CD4-positive, alpha-beta T cell treated with Interleukin-15 for 1 hour (primary cell): ENCODE data around the gene RFPL2.

Experiments used
- DNase-seq: peaks from one replicate; pipeline ENCODE4 v3.0.0-alpha.2; 2020

RFPL2 gene

GRCh38 chr22:32204856-32205722, at the start of gene RFPL2:
TSS of gene RFPL2 (minus strand) at chr22:32205073. CDS start at chr22:32202451, 2,622 bp downstream.
- peak; percentile 35 for DNase-seq

- DNase-seq = no peak
Measured at GRCh38 chr22:32249231-32249630, 44.4 kb upstream of the RFPL2 start.

GRCh38 chr22:32248276-32248675, 43.4 kb upstream of the RFPL2 start:
- no peak for DNase-seq

- no peak for DNase-seq
Measured at GRCh38 chr22:32246166-32246565, 41.3 kb upstream of the RFPL2 start.

GRCh38 chr22:32245042-32245441, 40.2 kb upstream of the RFPL2 start:
- no peak for DNase-seq

GRCh38 chr22:32244547-32244946, 39.7 kb upstream of the RFPL2 start:
- DNase-seq = no peak

- no peak for DNase-seq
Measured at GRCh38 chr22:32240461-32240860, 35.6 kb upstream of the RFPL2 start.

GRCh38 chr22:32237906-32238305, 33.0 kb upstream of the RFPL2 start:
- DNase-seq = no peak

- no peak for DNase-seq
Measured at GRCh38 chr22:32236970-32237369, 32.1 kb upstream of the RFPL2 start.

- DNase-seq = no peak
Measured at GRCh38 chr22:32233091-32233490, 28.2 kb upstream of the RFPL2 start.

- DNase-seq = no peak
Measured at GRCh38 chr22:32232191-32232830, 27.4 kb upstream of the RFPL2 start.

- DNase-seq = no peak
Measured at GRCh38 chr22:32226326-32227104, 21.6 kb upstream of the RFPL2 start.

GRCh38 chr22:32222991-32223390, 18.1 kb upstream of the RFPL2 start:
- DNase-seq = no peak

GRCh38 chr22:32219026-32219425, 14.2 kb upstream of the RFPL2 start:
- DNase-seq = no peak

GRCh38 chr22:32218470-32218869, 13.6 kb upstream of the RFPL2 start:
- peak; percentile 50 for DNase-seq

- no peak for DNase-seq
Measured at GRCh38 chr22:32217465-32217864, 12.6 kb upstream of the RFPL2 start.

GRCh38 chr22:32216911-32217310, 12.0 kb upstream of the RFPL2 start:
- DNase-seq = no peak

GRCh38 chr22:32211011-32211410, 6.1 kb upstream of the RFPL2 start:
- DNase-seq = no peak

GRCh38 chr22:32208681-32209080, 3.8 kb upstream of the RFPL2 start:
- DNase-seq = no peak

GRCh38 chr22:32207971-32208480, 3.2 kb upstream of the RFPL2 start:
- DNase-seq = no peak

GRCh38 chr22:32206774-32207758, 2.2 kb upstream of the RFPL2 start:
- peak; percentile 31 for DNase-seq
